HepG2 (cell line): ENCODE measurements around the gene SMAD3. TPM values are rescaled to one million over a fixed set of nuclear protein-coding genes. Genes with fewer than 3 reads are reported as not detected.

ENCODE experiments used
- BORCS8-MEF2B ChIP-seq: sonication (generic); formaldehyde crosslinking; IDR thresholded peaks from 2 replicates; pipeline ENCODE4 v1.8.0; 2022; ENCODE audit warnings: mild to moderate bottlenecking, missing genetic modification reagents
- CCDC6 ChIP-seq: sonication (generic); formaldehyde crosslinking; IDR thresholded peaks from 2 replicates; pipeline ENCODE4 v1.8.1; 2022; ENCODE audit warnings: mild to moderate bottlenecking, missing genetic modification reagents, moderate library complexity
- DMTF1 ChIP-seq: sonication (generic); formaldehyde crosslinking; IDR thresholded peaks from 2 replicates; pipeline ENCODE4 v1.4.0; 2020; ENCODE audit warnings: mild to moderate bottlenecking, missing genetic modification reagents
- FOXK1 ChIP-seq: sonication (generic); formaldehyde crosslinking; IDR thresholded peaks from 2 replicates; pipeline ENCODE4 v1.4.0; 2020; ENCODE audit warnings: low read depth, missing genetic modification reagents, borderline replicate concordance
- MAX ChIP-seq: IDR thresholded peaks from 2 replicates; pipeline ENCODE4 v1.6.1; 2012; ENCODE audit warnings: inconsistent platforms
- MYPOP ChIP-seq: sonication (generic); formaldehyde crosslinking; IDR thresholded peaks from 2 replicates; pipeline ENCODE4 v1.8.1; 2023; ENCODE audit warnings: mild to moderate bottlenecking, moderate library complexity, missing genetic modification reagents
- NAIF1 ChIP-seq: sonication (generic); formaldehyde crosslinking; IDR thresholded peaks from 2 replicates; pipeline ENCODE4 v1.5.0; 2020; ENCODE audit warnings: mild to moderate bottlenecking, missing genetic modification reagents, borderline replicate concordance
- PBX2 ChIP-seq: IDR thresholded peaks from 2 replicates; pipeline ENCODE4 v1.6.1; 2016; ENCODE audit warnings: control low read depth
- ZBTB43 ChIP-seq: sonication (generic); formaldehyde crosslinking; conservative IDR thresholded peaks from 2 replicates; pipeline ENCODE4 v1.4.0; 2020; ENCODE audit warnings: missing genetic modification reagents
- ZBTB7B ChIP-seq: sonication (generic); formaldehyde crosslinking; IDR thresholded peaks from 2 replicates; pipeline ENCODE4 v1.4.0; 2020; ENCODE audit warnings: missing genetic modification reagents
- ZFP36L2 ChIP-seq: sonication (generic); formaldehyde crosslinking; IDR thresholded peaks from 2 replicates; pipeline ENCODE4 v1.4.0; 2020; ENCODE audit warnings: missing genetic modification reagents
- ZNF597 ChIP-seq: sonication (generic); formaldehyde crosslinking; IDR thresholded peaks from 2 replicates; pipeline ENCODE4 v1.5.0; 2020; ENCODE audit warnings: missing genetic modification reagents
- ZNF609 ChIP-seq: sonication (generic); formaldehyde crosslinking; IDR thresholded peaks from 2 replicates; pipeline ENCODE4 v1.4.0; 2020; ENCODE audit warnings: mild to moderate bottlenecking, missing genetic modification reagents, borderline replicate concordance
- ZNF644 ChIP-seq: IDR thresholded peaks from 2 replicates; pipeline ENCODE4 v1.6.1; 2016; ENCODE audit warnings: low read depth
- polyA plus RNA-seq, 8 experiments: library from polyadenylated mRNA; depleted of rRNA in 3 of 8; stranded (reverse) in 7 of 8; unstranded in 1 of 8; fragments of >200 nt; fragmentation: Illumina TruSeq in 4 of 8; extraction: Trizol in 4 of 8; gene quantifications; 2 replicates each; pipeline versions ENCODE4 v1.2.1 to v1.2.3, GENCODE V29; 2011 to 2016; ENCODE audit warnings: low read depth in 4 of 8, missing spikeins in 1 of 8, mixed read lengths in 1 of 8; ENCODE audit not compliant: insufficient read depth in 1 of 8
- total RNA-seq, 5 experiments: library from RNA; depleted of rRNA; stranded (reverse); fragments of >200 nt; fragmentation: Illumina TruSeq; extraction: Trizol; gene quantifications; 2 replicates each; pipeline ENCODE4 v1.2.3, GENCODE V29; 2016; ENCODE audit warnings: low read depth in 1 of 5

The SMAD3 gene
- total and polyA plus RNA-seq, 2 of the 13 experiments (the other 11 are each of a cell fraction or from before 2014, with no cell fraction given) = 8.6 to 56.3 TPM

GRCh38 chr15:67043939-67044771 lies 21.2 kb upstream of the SMAD3 start (continued):
- TF ChIP-seq ZNF644 (CRISPR knock-in tag) (no peak), ZBTB7B (CRISPR knock-in tag) (no peak), CCDC6 (CRISPR knock-in tag) (no peak), MAX (no peak), MYPOP (no peak), BORCS8-MEF2B (CRISPR knock-in tag) (0 out of 2 replicates have a peak, but pooled peaks have one; percentile 45), NAIF1 (CRISPR knock-in tag) (no peak), DMTF1 (CRISPR knock-in tag) (no peak), ZNF597 (CRISPR knock-in tag) (no peak), FOXK1 (CRISPR knock-in tag) (0 out of 2 replicates have a peak, but pooled peaks have one; percentile 27), ZBTB43 (CRISPR knock-in tag) (no peak), PBX2 (CRISPR knock-in tag) (no peak), ZFP36L2 (no peak), ZNF609 (CRISPR knock-in tag) (no peak)
